Fibroblast of villous mesenchyme (primary cell): ENCODE measurements around the gene TP53RK. TPM values are rescaled to one million over a fixed set of nuclear protein-coding genes. Genes with fewer than 3 reads are reported as not detected.

Experiments used
- DNase-seq: peaks from one replicate; pipeline ENCODE4 v3.0.0-alpha.2; 2010; ENCODE audit warnings: low read depth
- H3K4me3 ChIP-seq: 2 replicates; pipeline ENCODE4 v1.5.1; 2011; ENCODE audit warnings: low read depth, mild to moderate bottlenecking, low read length
- CTCF ChIP-seq: IDR thresholded peaks from 2 replicates; pipeline ENCODE4 v1.5.1; 2012; ENCODE audit warnings: low read depth, mild to moderate bottlenecking, low read length; ENCODE audit not compliant: insufficient read depth
- total RNA-seq: library from RNA; depleted of rRNA; stranded (reverse); fragments of >200 nt; gene quantifications from 2 replicates; pipeline ENCODE4 v1.2.3, GENCODE V29; 2012

TP53RK gene
- total RNA-seq, 1 donor = 26.3 TPM

- no peak for TF ChIP-seq CTCF
- peak; percentile 83 for DNase-seq
- H3K4me3 ChIP-seq = peak overlapping the region; percentile 66
These were observed 5.1 kb downstream of the TP53RK start for GRCh38 chr20:46683939-46684750.

- H3K4me3 ChIP-seq = peak overlapping the region; percentile 66
- no peak for DNase-seq
- no peak for TF ChIP-seq CTCF
These were observed 5.6 kb downstream of the TP53RK start for GRCh38 chr20:46683668-46683938.

- DNase-seq = no peak
- TF ChIP-seq CTCF = no peak
- H3K4me3 ChIP-seq = peak overlapping the region; percentile 66
These were observed 6.1 kb downstream of the TP53RK start for GRCh38 chr20:46683011-46683667.

GRCh38 chr20:46682063-46682821 lies 7.0 kb downstream of the TP53RK start:
- no peak for TF ChIP-seq CTCF
- DNase-seq = no peak
- H3K4me3 ChIP-seq = no peak overlapping the region

GRCh38 chr20:46681032-46681854 lies 8.0 kb downstream of the TP53RK start:
- DNase-seq = peak; percentile 52
- no peak overlapping the region for H3K4me3 ChIP-seq
- TF ChIP-seq CTCF = peak; percentile 81

GRCh38 chr20:46680684-46681031 lies 8.6 kb downstream of the TP53RK start:
- no peak for TF ChIP-seq CTCF
- no peak overlapping the region for H3K4me3 ChIP-seq
- DNase-seq = no peak
